Parathyroid adenoma (tissue), 2 donors: ENCODE measurements around the gene IZUMO1.
"Not testable (repeated sequence)": the region's sequence is repeated elsewhere in the genome, so short reads cannot be mapped to it uniquely, and the experiment has no call there.

Experiments used
- H2AFZ ChIP-seq: fragments of 300-600 bp; sonication (generic); one replicate; pipeline ENCODE4 v1.7.0; 2017; ENCODE audit warnings: antibody characterized with exemption, mild to moderate bottlenecking
- H3K27ac ChIP-seq: fragments of 300-600 bp; sonication (generic); one replicate; pipeline ENCODE4 v1.7.0; 2017
- H3K27me3 ChIP-seq: fragments of 300-600 bp; sonication (generic); one replicate; pipeline ENCODE4 v1.7.0; 2017; ENCODE audit warnings: low read length; ENCODE audit not compliant: control insufficient read depth, insufficient read depth
- H3K36me3 ChIP-seq: fragments of 300-600 bp; sonication (generic); one replicate; pipeline ENCODE4 v1.7.0; 2017; ENCODE audit warnings: low read length; ENCODE audit not compliant: control insufficient read depth, insufficient read depth
- H3K4me1 ChIP-seq: fragments of 300-600 bp; sonication (generic); one replicate; pipeline ENCODE4 v1.7.0; 2017; ENCODE audit warnings: control low read depth
- H3K4me2 ChIP-seq: fragments of 300-600 bp; sonication (generic); one replicate; pipeline ENCODE4 v1.7.0; 2017; ENCODE audit warnings: low read length
- H3K4me3 ChIP-seq: fragments of 300-600 bp; sonication (generic); one replicate; pipeline ENCODE4 v1.7.0; 2017; ENCODE audit warnings: low read depth, low read length
- H3K79me2 ChIP-seq: fragments of 300-600 bp; sonication (generic); one replicate; pipeline ENCODE4 v1.7.0; 2017; ENCODE audit warnings: control low read depth
- H3K9ac ChIP-seq: fragments of 300-600 bp; sonication (generic); one replicate; pipeline ENCODE4 v1.7.0; 2017; ENCODE audit warnings: mild to moderate bottlenecking
- H3K9me3 ChIP-seq: fragments of 300-600 bp; sonication (generic); one replicate; pipeline ENCODE4 v1.7.0; 2017; ENCODE audit warnings: low read length; ENCODE audit not compliant: control insufficient read depth
- TF ChIP-seq, protein P1 (sequence below): fragments of 300-600 bp; sonication (generic); IDR thresholded peaks from one replicate; pipeline ENCODE4 v1.7.0; 2017; ENCODE audit warnings: antibody characterized with exemption, mild to moderate bottlenecking
- donor health status: primary hyperparathyroidism.

IZUMO1 gene

DNA sequence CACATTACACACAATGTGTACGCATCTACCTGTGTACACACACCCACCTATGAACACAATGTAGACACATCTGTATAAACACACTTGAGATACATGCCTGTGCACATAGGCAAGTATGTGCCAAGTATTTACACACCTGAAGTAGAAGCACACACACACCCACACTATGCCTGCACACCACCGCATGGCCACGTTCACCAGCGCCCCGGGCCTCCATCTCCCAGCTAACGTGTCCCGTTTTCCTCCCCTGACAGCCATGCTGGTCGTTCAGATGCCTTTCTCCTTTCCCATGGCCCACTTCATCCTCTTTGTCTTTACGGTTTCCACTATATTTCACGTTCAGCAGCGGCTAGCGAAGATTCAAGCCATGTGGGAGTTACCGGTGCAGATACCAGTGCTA lies 44.0 kb downstream of the IZUMO1 start:
- Histone ChIP-seq H3K79me2 (no peaks in the 10 kb centered on the region), H3K9ac (no peak overlapping the region), H3K9me3 (no peaks in the 10 kb centered on the region), H3K27me3 (no peaks in the 10 kb centered on the region), H3K4me3 (no peak overlapping the region), H3K4me2 (no peak overlapping the region), H3K27ac (no peak overlapping the region), H3K4me1 (no peaks in the 10 kb centered on the region), H2AFZ (no peak overlapping the region), H3K36me3 (no peaks in the 10 kb centered on the region)
- TF ChIP-seq, protein P1, sequence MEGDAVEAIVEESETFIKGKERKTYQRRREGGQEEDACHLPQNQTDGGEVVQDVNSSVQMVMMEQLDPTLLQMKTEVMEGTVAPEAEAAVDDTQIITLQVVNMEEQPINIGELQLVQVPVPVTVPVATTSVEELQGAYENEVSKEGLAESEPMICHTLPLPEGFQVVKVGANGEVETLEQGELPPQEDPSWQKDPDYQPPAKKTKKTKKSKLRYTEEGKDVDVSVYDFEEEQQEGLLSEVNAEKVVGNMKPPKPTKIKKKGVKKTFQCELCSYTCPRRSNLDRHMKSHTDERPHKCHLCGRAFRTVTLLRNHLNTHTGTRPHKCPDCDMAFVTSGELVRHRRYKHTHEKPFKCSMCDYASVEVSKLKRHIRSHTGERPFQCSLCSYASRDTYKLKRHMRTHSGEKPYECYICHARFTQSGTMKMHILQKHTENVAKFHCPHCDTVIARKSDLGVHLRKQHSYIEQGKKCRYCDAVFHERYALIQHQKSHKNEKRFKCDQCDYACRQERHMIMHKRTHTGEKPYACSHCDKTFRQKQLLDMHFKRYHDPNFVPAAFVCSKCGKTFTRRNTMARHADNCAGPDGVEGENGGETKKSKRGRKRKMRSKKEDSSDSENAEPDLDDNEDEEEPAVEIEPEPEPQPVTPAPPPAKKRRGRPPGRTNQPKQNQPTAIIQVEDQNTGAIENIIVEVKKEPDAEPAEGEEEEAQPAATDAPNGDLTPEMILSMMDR, result no peak

DNA sequence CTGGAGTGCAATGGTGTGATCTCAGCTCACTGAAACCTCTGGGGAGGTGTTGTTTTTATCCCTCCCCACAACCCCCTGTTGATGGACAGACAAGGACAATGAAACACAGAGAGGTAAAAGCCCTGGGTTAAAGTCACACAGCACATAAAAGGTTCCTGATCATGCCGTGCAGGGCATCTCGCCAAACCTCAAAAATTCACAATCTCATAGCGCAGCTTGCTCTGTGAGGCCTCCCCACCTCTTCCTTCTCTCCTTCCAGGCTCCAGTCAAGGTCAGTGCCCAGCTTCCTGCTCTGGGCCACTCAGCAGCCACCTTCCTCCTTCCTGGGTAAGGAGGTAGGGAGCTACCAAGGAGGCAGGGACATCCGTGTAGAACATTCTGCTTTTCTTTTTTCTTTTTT lies 48.7 kb downstream of the IZUMO1 start:
- TF ChIP-seq, protein P1, result no peak
- Histone ChIP-seq H3K4me2 (no peak overlapping the region), H3K79me2 (no peaks in the 10 kb centered on the region), H3K4me1 (peaks cover 6% of the 10 kb centered on the region), H3K27ac (no peak overlapping the region), H3K9ac (no peak overlapping the region), H2AFZ (no peak overlapping the region), H3K36me3 (no peaks in the 10 kb centered on the region), H3K9me3 (no peaks in the 10 kb centered on the region), H3K4me3 (no peak overlapping the region), H3K27me3 (no peaks in the 10 kb centered on the region)

DNA sequence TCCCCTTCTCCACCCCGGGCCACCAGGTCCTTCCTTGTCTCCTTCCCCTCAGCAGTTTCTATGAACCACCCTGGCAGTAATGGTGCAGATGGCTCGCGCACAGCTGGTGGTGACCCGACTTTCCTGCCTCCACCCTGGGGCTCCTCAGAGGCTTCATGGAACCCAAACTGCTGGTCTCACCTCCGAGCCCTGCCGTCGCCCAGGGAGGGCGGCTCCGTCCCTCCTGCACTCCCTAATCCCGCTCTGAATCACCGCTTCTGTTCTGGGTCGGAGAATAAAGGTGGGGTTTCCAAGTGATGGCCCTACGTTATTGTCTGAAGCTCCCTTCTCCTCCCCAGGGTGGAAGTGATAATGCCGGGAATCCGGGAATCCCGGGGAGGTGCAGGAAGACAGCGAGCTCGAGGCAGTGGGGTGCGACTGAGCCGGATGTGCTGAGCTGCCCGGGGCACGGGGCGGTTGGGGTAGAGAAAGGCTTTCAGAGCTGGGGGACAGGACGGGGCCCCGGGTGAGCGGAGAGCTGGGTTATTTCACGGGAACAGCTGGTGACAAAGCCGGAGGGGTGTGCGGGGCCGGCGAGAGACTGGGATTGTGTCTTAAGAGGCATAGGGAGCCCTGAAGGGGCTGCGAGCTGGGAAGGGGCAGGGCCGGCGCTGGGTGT lies 50.2 kb downstream of the IZUMO1 start:
- Histone ChIP-seq H3K9me3 (no peaks in the 10 kb centered on the region), H3K9ac (no peak overlapping the region), H3K4me1 (peaks cover 6% of the 10 kb centered on the region), H3K27ac (peak overlapping the region; percentile 37), H3K27me3 (no peaks in the 10 kb centered on the region), H3K36me3 (no peaks in the 10 kb centered on the region), H3K4me2 (peak overlapping the region; percentile 20), H2AFZ (peak overlapping the region; percentile 75), H3K4me3 (no peak overlapping the region), H3K79me2 (no peaks in the 10 kb centered on the region)
- TF ChIP-seq, protein P1, result no peak

DNA sequence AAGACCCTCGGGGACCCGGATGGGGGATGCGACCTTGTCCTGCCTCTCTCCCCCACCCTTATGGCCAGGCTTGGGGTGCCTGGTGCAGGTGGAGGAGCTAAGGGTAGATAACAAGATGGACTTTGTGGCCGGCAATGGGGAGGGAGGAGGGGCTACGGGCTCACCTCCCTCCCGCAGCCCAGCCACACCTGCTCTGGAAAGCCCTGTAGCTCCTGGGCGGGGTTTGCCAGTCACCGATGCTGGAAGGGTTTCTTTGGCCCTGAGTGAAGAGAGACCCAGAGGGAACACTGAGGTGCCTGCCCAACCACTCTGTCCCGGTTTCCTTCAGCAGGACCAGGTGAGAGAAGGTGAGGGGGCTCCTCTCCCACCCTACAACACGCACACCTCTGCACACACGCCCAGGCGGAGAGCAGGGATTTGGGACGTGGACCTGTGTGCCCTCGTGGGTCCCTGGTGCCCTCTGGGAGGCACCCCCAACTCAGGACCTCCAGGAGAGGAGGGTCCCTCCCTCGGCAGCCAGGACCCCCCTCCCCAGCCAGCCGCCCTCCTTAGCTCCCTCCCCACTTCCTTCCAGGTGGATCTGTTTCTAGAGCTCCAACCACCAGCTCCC lies 50.9 kb downstream of the IZUMO1 start, which contains the start of gene FUT2:
TSS of gene FUT2 (plus strand) at position 229 of the 610 bp plus-strand sequence. CDS start 6,986 bp downstream, outside the sequence.
- TF ChIP-seq, protein P1, result no peak
- H3K27me3 ChIP-seq, result no peaks in the 10 kb centered on the region
- peaks cover 6% of the 10 kb centered on the region for H3K4me1 ChIP-seq
- H3K27ac ChIP-seq, result peak within 1 kb of the TSS; percentile 37
- no peaks in the 10 kb centered on the region for H3K9me3 ChIP-seq
- no peaks in the 10 kb centered on the region for H3K36me3 ChIP-seq
- no peaks in the 10 kb centered on the region for H3K79me2 ChIP-seq
- H3K9ac ChIP-seq, result no peak within 1 kb of the TSS
- H3K4me2 ChIP-seq, result peak within 1 kb of the TSS; percentile 20
- H2AFZ ChIP-seq, result peak within 1 kb of the TSS; percentile 75
- no peak within 1 kb of the TSS for H3K4me3 ChIP-seq

DNA sequence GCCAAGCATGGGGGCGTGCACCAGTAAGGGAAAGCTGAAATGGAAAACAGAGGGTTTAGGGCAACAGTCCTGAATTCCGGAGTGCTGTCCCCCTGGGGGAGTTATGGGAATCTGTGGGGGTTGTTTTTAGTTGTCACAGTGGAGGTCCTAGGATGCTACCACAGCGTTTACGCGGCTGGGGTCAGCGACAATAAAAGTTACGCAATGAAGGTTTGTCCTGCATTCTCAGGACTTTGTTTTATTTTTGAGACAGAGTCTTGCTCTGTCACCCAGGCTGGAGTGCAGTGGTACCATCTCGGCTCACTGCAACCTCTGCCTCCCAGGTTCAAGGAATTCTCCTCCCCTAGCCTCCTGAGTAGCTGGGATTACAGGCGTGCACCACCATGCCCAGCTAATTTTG lies 53.1 kb downstream of the IZUMO1 start:
- not testable (repeated sequence) for H3K27ac ChIP-seq, H3K79me2 ChIP-seq, H3K27me3 ChIP-seq, H2AFZ ChIP-seq, H3K36me3 ChIP-seq, H3K4me3 ChIP-seq, H3K4me1 ChIP-seq, H3K4me2 ChIP-seq, H3K9me3 ChIP-seq, H3K9ac ChIP-seq
